ENCODE data around the gene CHRM4. TPM values are rescaled to one million over a fixed set of nuclear protein-coding genes. Genes with fewer than 3 reads are reported as not detected.
A peak's percentile ranks its signal among the peaks of the same experiment; 100 is the strongest.

Gene CHRM4
- total RNA-seq, 1 experiment from 2014 or later = 0.27 TPM

- no peaks in the 10 kb centered on the region for H3K9me3 ChIP-seq
- 0 out of 2 replicates have a peak, but pooled peaks cover 2% of the 10 kb centered on the region for H3K27me3 ChIP-seq (replicated peaks; ENCODE audit: control insufficient read depth, insufficient read depth, low read length)
- no peak overlapping the region for H3K27ac Mint-ChIP-seq (ENCODE audit: unreplicated experiment)
- DNase-seq = no peak
- H3K4me3 Mint-ChIP-seq (ENCODE audit: unreplicated experiment) = peak overlapping the region; percentile 95
- peaks cover 10% of the 10 kb centered on the region for H3K4me1 Mint-ChIP-seq (ENCODE audit: low read depth, unreplicated experiment)
- TF ChIP-seq CTCF (IDR thresholded peaks at IDR 0.05; ENCODE audit: insufficient read depth in 1 of 2, low read depth in 1 of 2, low read length in 1 of 2, severe bottlenecking in 1 of 2, unreplicated experiment in 1 of 2) = no peak
- ChIA-PET POLR2A (no interaction called here), CTCF (interaction anchor here (0.6 to 1.6 kb wide), 2 partner anchors 8 to 333 kb away, joined by 3 to 17 read pairs; partner anchors contain the start of gene CHRM4)
- intact Hi-C loops (cut with micrococcal nuclease; ENCODE audit: unreplicated experiment) = no loop called here
- H3K36me3 ChIP-seq (ENCODE audit: control insufficient read depth, insufficient read depth, low read length) = no peaks in the 10 kb centered on the region; the same call in 1 of the 2 replicates
- no TSS peak for BruUV-seq (replicated peaks)
- H3K27me3 Mint-ChIP-seq (ENCODE audit: insufficient read depth, unreplicated experiment) = peaks cover 9% of the 10 kb centered on the region
- peaks cover 14% of the 10 kb centered on the region for H3K4me1 ChIP-seq
- H3K9me3 Mint-ChIP-seq (ENCODE audit: unreplicated experiment) = no peaks in the 10 kb centered on the region
- H3K36me3 Mint-ChIP-seq (ENCODE audit: insufficient read depth, unreplicated experiment) = peaks cover 46% of the 10 kb centered on the region
- H3K4me3 ChIP-seq (ENCODE audit: low read depth, low read length) = no peak overlapping the region
These were observed 7.4 kb downstream of the CHRM4 start for GRCh38 chr11:46383974-46384701.

- no peak overlapping the region for H3K27ac Mint-ChIP-seq (ENCODE audit: unreplicated experiment)
- H3K4me3 Mint-ChIP-seq (ENCODE audit: unreplicated experiment) = peak overlapping the region; percentile 95
- BruUV-seq (replicated peaks) = no TSS peak
- H3K9me3 Mint-ChIP-seq (ENCODE audit: unreplicated experiment) = no peaks in the 10 kb centered on the region
- peaks cover 49% of the 10 kb centered on the region for H3K36me3 Mint-ChIP-seq (ENCODE audit: insufficient read depth, unreplicated experiment)
- Histone ChIP-seq H3K27me3 (replicated peaks; ENCODE audit: control insufficient read depth, insufficient read depth, low read length) (no peaks in the 10 kb centered on the region), H3K36me3 (ENCODE audit: control insufficient read depth, insufficient read depth, low read length) (no peaks in the 10 kb centered on the region; the same call in 1 of the 2 replicates), H3K4me1 (peaks cover 14% of the 10 kb centered on the region), H3K9me3 (no peaks in the 10 kb centered on the region), H3K4me3 (ENCODE audit: low read depth, low read length) (no peak overlapping the region)
- CTCF ChIA-PET = interaction anchor here (0.6 to 1.6 kb wide), 2 partner anchors 9 to 334 kb away, joined by 3 to 17 read pairs; partner anchors contain the start of gene CHRM4
- peak in 1 of 2 experiments; percentile 1 for TF ChIP-seq CTCF (IDR thresholded peaks at IDR 0.05; ENCODE audit: insufficient read depth in 1 of 2, low read depth in 1 of 2, low read length in 1 of 2, severe bottlenecking in 1 of 2, unreplicated experiment in 1 of 2)
- peaks cover 8% of the 10 kb centered on the region for H3K4me1 Mint-ChIP-seq (ENCODE audit: low read depth, unreplicated experiment)
- intact Hi-C loops (cut with micrococcal nuclease; ENCODE audit: unreplicated experiment) = no loop called here
- H3K27me3 Mint-ChIP-seq (ENCODE audit: insufficient read depth, unreplicated experiment) = peaks cover 7% of the 10 kb centered on the region
- POLR2A ChIA-PET = no interaction called here
- no peak for DNase-seq
These were observed 8.2 kb downstream of the CHRM4 start for GRCh38 chr11:46383404-46383758.

DNA sequence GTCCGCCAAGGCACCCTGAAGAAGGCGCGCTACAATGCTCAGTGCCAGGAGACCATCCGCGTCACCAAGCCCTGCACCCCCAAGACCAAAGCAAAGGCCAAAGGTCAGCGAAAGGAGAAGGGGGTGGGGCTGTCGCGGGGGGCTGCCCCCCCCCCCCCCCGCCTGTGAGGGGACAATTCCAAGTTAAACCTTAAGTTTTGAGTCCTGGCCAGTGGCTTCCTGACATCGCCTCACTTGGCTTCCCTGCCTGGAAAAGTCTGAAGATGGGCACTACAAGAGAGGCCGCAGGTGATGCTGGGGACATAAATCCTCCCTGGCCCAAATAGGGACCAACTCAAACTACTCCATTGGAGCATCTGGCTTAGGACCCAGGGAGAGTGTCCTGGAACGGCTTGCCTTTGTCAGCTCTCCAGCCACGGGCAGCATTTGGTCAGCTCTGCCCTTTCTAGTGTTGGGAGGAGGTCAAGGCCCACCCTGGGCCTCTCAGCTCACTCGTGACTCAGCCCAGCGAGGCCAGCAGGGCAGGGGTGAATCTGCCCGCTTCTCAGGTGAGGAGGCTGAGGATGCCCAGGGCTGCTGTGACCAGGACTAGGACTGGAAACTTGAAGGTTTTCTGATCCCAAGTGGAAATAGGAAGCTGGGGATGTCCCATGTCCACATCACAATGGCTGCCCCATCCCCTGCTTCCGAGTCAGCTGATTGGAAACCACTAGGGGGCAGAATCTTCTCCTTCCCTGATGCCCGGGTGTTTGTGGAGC, 8.8 kb downstream of the CHRM4 start:
- no TSS peak for BruUV-seq (replicated peaks)
- Mint-ChIP-seq H3K27me3 (ENCODE audit: insufficient read depth, unreplicated experiment) (peaks cover 4% of the 10 kb centered on the region), H3K36me3 (ENCODE audit: insufficient read depth, unreplicated experiment) (peaks cover 51% of the 10 kb centered on the region), H3K9me3 (ENCODE audit: unreplicated experiment) (no peaks in the 10 kb centered on the region), H3K4me1 (ENCODE audit: low read depth, unreplicated experiment) (peaks cover 2% of the 10 kb centered on the region), H3K4me3 (ENCODE audit: unreplicated experiment) (peak overlapping the region; percentile 95), H3K27ac (ENCODE audit: unreplicated experiment) (peak overlapping the region; percentile 76)
- intact Hi-C loops (cut with micrococcal nuclease; ENCODE audit: unreplicated experiment) = no loop called here
- H3K4me3 ChIP-seq (ENCODE audit: low read depth, low read length) = peak overlapping the region; percentile 60
- DNase-seq = peak in 1 of 2 experiments; percentile 49
- POLR2A ChIA-PET = no interaction called here
- peak; percentile 29 to 41 for TF ChIP-seq CTCF (IDR thresholded peaks at IDR 0.05; ENCODE audit: insufficient read depth in 1 of 2, low read depth in 1 of 2, low read length in 1 of 2, severe bottlenecking in 1 of 2, unreplicated experiment in 1 of 2)
- CTCF ChIA-PET = interaction anchor here (1.6 kb wide), 1 partner anchor 9 kb away, joined by 17 read pairs; the partner anchor contains the start of gene CHRM4
- H3K4me1 ChIP-seq = peaks cover 14% of the 10 kb centered on the region
- no peaks in the 10 kb centered on the region for H3K27me3 ChIP-seq (replicated peaks; ENCODE audit: control insufficient read depth, insufficient read depth, low read length)
- H3K36me3 ChIP-seq (ENCODE audit: control insufficient read depth, insufficient read depth, low read length) = no peaks in the 10 kb centered on the region; the same call in 1 of the 2 replicates
- no peaks in the 10 kb centered on the region for H3K9me3 ChIP-seq

All from Caco-2 (cell line).